HCT116 (cell line): ENCODE measurements around the gene KIAA1671. TPM values are rescaled to one million over a fixed set of nuclear protein-coding genes. Genes with fewer than 3 reads are reported as not detected.

ENCODE experiments used
- ATAC-seq: fragments of 200-7000 bp; cut with Tn5 transposase; 2 replicates; pipeline ENCODE4 v1.9.1; 2020; ENCODE audit warnings: mild to moderate bottlenecking, moderate library complexity
- BruUV-seq: library from RNA; stranded (reverse); fragments of 400-500 nt; replicated peaks from 2 replicates; lab custom pipeline; 2021; lab: Mats Ljungman, UMichigan
- CTCF ChIA-PET: fragments of 300-600 bp; sonication (Branson Sonifier 250); formaldehyde crosslinking; loops from one replicate; lab custom pipeline; 2021; ENCODE audit warnings: antibody characterized with exemption; lab: Charles Lee
- POLR2A ChIA-PET: fragments of 300-600, 350-600 bp; sonication (Branson Sonifier 250); formaldehyde crosslinking; loops from one replicate; lab custom pipeline; 2021; ENCODE audit warnings: antibody characterized with exemption; lab: Charles Lee
- RAD21 ChIA-PET, 2 experiments: fragments of 300-600 bp; sonication (Branson Sonifier 250); formaldehyde crosslinking; loops; one replicate each; lab custom pipeline; 2023; ENCODE audit warnings: low total read pairs in 2 of 2; ENCODE audit not compliant: uncharacterized antibody in 2 of 2, unreplicated experiment in 2 of 2, low non-redundant PET in 1 of 2; lab: Charles Lee
- DNase-seq: peaks from one replicate; pipeline ENCODE4 v3.0.0-alpha.2; 2010; ENCODE audit warnings: low read depth, low spot score
- H2AFZ ChIP-seq: fragments of 200-600 bp; shearing (Covaris generic), sonication (generic); 2 replicates; pipeline ENCODE4 v1.6.1; 2017; ENCODE audit warnings: low read depth, mixed run types, mixed read lengths, antibody characterized with exemption, low read length; ENCODE audit not compliant: poor library complexity, severe bottlenecking
- H3K27ac ChIP-seq: 2 replicates; pipeline ENCODE4 v1.5.1; 2012; ENCODE audit warnings: low read depth, low read length
- H3K27me3 ChIP-seq: fragments of 200-600 bp; sonication (generic); 2 replicates; pipeline ENCODE4 v1.6.1; 2016; ENCODE audit warnings: mixed run types, low read length, mixed read lengths; ENCODE audit not compliant: insufficient read depth
- H3K36me3 ChIP-seq, 2 experiments: fragments of 200-500 bp in 1 of 2; fragments of 200-600 bp in 1 of 2; sonication (Bioruptor generic) in 1 of 2; sonication (generic) in 1 of 2; 2 replicates each; pipeline versions ENCODE4 v1.5.1 to v1.6.1; 2014 to 2016; ENCODE audit warnings: low read length in 2 of 2, inconsistent platforms in 1 of 2, mixed read lengths in 1 of 2, mixed run types in 1 of 2; ENCODE audit not compliant: insufficient read depth in 2 of 2, control insufficient read depth in 1 of 2
- H3K4me1 ChIP-seq, 2 experiments: fragments of 200-600 bp in 1 of 2; sonication (generic) in 1 of 2; 2 replicates each; pipeline versions ENCODE4 v1.5.1 to v1.6.1; 2012 to 2017; ENCODE audit warnings: low read length in 2 of 2, inconsistent platforms in 1 of 2, mild to moderate bottlenecking in 1 of 2, mixed read lengths in 1 of 2, mixed run types in 1 of 2, moderate library complexity in 1 of 2; ENCODE audit not compliant: insufficient read depth in 2 of 2, control insufficient read depth in 1 of 2
- H3K4me2 ChIP-seq: fragments of 200-600 bp; sonication (generic); 2 replicates; pipeline ENCODE4 v1.6.1; 2017; ENCODE audit warnings: mixed run types, low read length, mixed read lengths
- H3K4me3 ChIP-seq, 2 experiments: fragments of 200-600 bp in 1 of 2; sonication (generic) in 1 of 2; replicated peaks in 1 of 2; 2 replicates each; pipeline ENCODE4 v1.5.1; 2011 to 2016; ENCODE audit warnings: low read length in 2 of 2, control low read depth in 1 of 2, low read depth in 1 of 2, mild to moderate bottlenecking in 1 of 2, mixed read lengths in 1 of 2, mixed run types in 1 of 2
- H3K79me2 ChIP-seq: fragments of 200-600 bp; sonication (generic); 2 replicates; pipeline ENCODE4 v1.6.1; 2017; ENCODE audit warnings: mild to moderate bottlenecking, mixed run types, low read length, moderate library complexity, mixed read lengths; ENCODE audit not compliant: insufficient read depth
- H3K9ac ChIP-seq: fragments of 200-600 bp; sonication (generic); 2 replicates; pipeline ENCODE4 v1.6.1; 2016; ENCODE audit warnings: low read length, mixed read lengths
- H3K9me2 ChIP-seq: fragments of 200-600 bp; sonication (generic), shearing (Covaris generic); 2 replicates; pipeline ENCODE4 v1.6.1; 2017; ENCODE audit warnings: mixed run types, mild to moderate bottlenecking, moderate library complexity; ENCODE audit not compliant: insufficient read depth
- H3K9me3 ChIP-seq, 2 experiments: fragments of 200-500 bp in 1 of 2; fragments of 200-600 bp in 1 of 2; sonication (Bioruptor generic) in 1 of 2; sonication (generic) in 1 of 2; 2 replicates each; pipeline ENCODE4 v1.6.1; 2014 to 2017; ENCODE audit warnings: low read length in 2 of 2, mixed read lengths in 2 of 2, inconsistent platforms in 1 of 2, low read depth in 1 of 2, mild to moderate bottlenecking in 1 of 2, mixed run types in 1 of 2, moderate library complexity in 1 of 2; ENCODE audit not compliant: control insufficient read depth in 1 of 2, insufficient read depth in 1 of 2
- H4K20me1 ChIP-seq: fragments of 200-600 bp; sonication (generic), shearing (Covaris generic); 2 replicates; pipeline ENCODE4 v1.6.1; 2017; ENCODE audit warnings: mixed run types, mild to moderate bottlenecking, moderate library complexity; ENCODE audit not compliant: insufficient read depth
- ATF3 ChIP-seq: IDR thresholded peaks from 2 replicates; pipeline ENCODE4 v1.6.1; 2012
- CBX3 ChIP-seq: IDR thresholded peaks from 2 replicates; pipeline ENCODE4 v1.6.1; 2012; ENCODE audit warnings: low read depth
- CEBPB ChIP-seq: IDR thresholded peaks from 2 replicates; pipeline ENCODE4 v1.6.1; 2012; ENCODE audit warnings: low read depth
- EGR1 ChIP-seq: IDR thresholded peaks from 2 replicates; pipeline ENCODE4 v1.6.1; 2012; ENCODE audit warnings: low read depth
- EZH2 ChIP-seq: fragments of 200-600 bp; sonication (generic); IDR thresholded peaks from 2 replicates; pipeline ENCODE4 v1.6.1; 2017; ENCODE audit warnings: antibody characterized with exemption, mixed run types
- POLR2A ChIP-seq: IDR thresholded peaks from 2 replicates; pipeline ENCODE4 v1.7.0; 2011; ENCODE audit warnings: borderline replicate concordance; ENCODE audit not compliant: insufficient read depth, insufficient read length; ENCODE audit errors: extremely low read depth
- POLR2AphosphoS5 ChIP-seq: IDR thresholded peaks from 2 replicates; pipeline ENCODE4 v1.6.1; 2011; ENCODE audit warnings: mild to moderate bottlenecking, low read depth, low read length, moderate library complexity
- RAD21 ChIP-seq: IDR thresholded peaks from 2 replicates; pipeline ENCODE4 v1.6.1; 2012; ENCODE audit warnings: low read depth, mild to moderate bottlenecking
- SIN3A ChIP-seq: IDR thresholded peaks from 2 replicates; pipeline ENCODE4 v1.6.1; 2012; ENCODE audit warnings: low read depth
- YY1 ChIP-seq: IDR thresholded peaks from 2 replicates; pipeline ENCODE4 v1.6.1; 2011; ENCODE audit warnings: low read length, low read depth, moderate library complexity, mild to moderate bottlenecking; ENCODE audit not compliant: insufficient replicate concordance; ENCODE audit errors: extremely low read depth
- ZBTB33 ChIP-seq: IDR thresholded peaks from 2 replicates; pipeline ENCODE4 v1.6.1; 2011; ENCODE audit warnings: mild to moderate bottlenecking, low read length, moderate library complexity; ENCODE audit not compliant: insufficient replicate concordance; ENCODE audit errors: extremely low read depth
- intact Hi-C: fragments of 100-400 bp; cut with micrococcal nuclease; formaldehyde crosslinking; loops from 2 replicates; pipeline ENCODE4 v1.10.0; 2022
- total RNA-seq: library from RNA; stranded (reverse); gene quantifications from one replicate; pipeline ENCODE4 v1.2.1, GENCODE V29; 2021; ENCODE audit not compliant: unreplicated experiment

KIAA1671 gene
- total RNA-seq, 1 experiment from 2014 or later: 36.8 TPM

DNA sequence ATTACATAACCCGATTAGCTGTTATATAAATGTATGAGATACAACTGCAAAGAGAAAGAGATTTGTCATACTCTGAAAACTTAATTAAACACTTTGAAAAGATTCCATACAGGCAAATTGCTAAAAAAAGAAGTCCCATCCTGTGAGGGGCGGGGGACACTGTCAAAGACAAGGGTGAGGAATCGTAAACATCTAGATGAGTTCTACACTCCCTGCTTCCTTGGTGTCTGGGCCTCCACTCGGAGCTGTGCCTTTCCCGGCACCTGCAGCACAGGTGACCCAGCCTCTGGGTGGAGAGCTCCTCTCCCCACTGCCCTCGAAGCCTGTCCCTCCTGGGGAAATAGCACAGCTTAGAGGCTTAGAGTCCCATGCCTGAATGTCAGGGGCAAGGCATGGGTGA, 177.9 kb downstream of the KIAA1671 start:
- POLR2A ChIA-PET: interaction anchor here (1.0 kb wide), 1 partner anchor 20 kb away, joined by 3 read pairs; no protein-coding TSS in a partner anchor
- Histone ChIP-seq H3K9me3 (no peaks in the 10 kb centered on the region), H4K20me1 (no peaks in the 10 kb centered on the region), H3K4me3 (no peak overlapping the region), H3K4me1 (no peaks in the 10 kb centered on the region), H3K9me2 (no peaks in the 10 kb centered on the region), H3K4me2 (no peak overlapping the region), H3K27ac (no peak overlapping the region), H3K9ac (no peak overlapping the region), H2AFZ (no peak overlapping the region), H3K79me2 (0 out of 2 replicates have a peak, but pooled peaks cover 2% of the 10 kb centered on the region), H3K36me3 (no peaks in the 10 kb centered on the region), H3K27me3 (no peaks in the 10 kb centered on the region)
- RAD21 ChIA-PET: no interaction called here
- ATAC-seq: no peak
- CTCF ChIA-PET: no interaction called here
- no peak for DNase-seq
- TF ChIP-seq CEBPB (no peak), ZBTB33 (no peak), YY1 (no peak), RAD21 (no peak), SIN3A (no peak), EGR1 (no peak), ATF3 (no peak), POLR2AphosphoS5 (no peak), EZH2 (no peak), CBX3 (no peak), POLR2A (no peak)
- intact Hi-C loops: no loop called here
- no TSS peak for BruUV-seq
